OCI-LY7 (cell line): ENCODE measurements around the gene NPY2R.

Source experiments
- EZH2phosphoT487 ChIP-seq: fragments of 200-600 bp; sonication (generic); IDR thresholded peaks from 2 replicates; pipeline ENCODE4 v1.6.1; 2018; ENCODE audit warnings: low read depth, borderline replicate concordance, mild to moderate bottlenecking, mixed run types, antibody characterized with exemption, low read length, moderate library complexity, mixed read lengths
- TF ChIP-seq, protein P1 (sequence below): fragments of 200-600 bp; sonication (generic); conservative IDR thresholded peaks from 2 replicates; pipeline ENCODE4 v1.5.1; 2014; ENCODE audit warnings: mild to moderate bottlenecking, antibody characterized with exemption, low read length, moderate library complexity, mixed read lengths

GRCh38 chr4:155228713-155229112, 20.3 kb downstream of the NPY2R start:
- TF ChIP-seq, protein P1, sequence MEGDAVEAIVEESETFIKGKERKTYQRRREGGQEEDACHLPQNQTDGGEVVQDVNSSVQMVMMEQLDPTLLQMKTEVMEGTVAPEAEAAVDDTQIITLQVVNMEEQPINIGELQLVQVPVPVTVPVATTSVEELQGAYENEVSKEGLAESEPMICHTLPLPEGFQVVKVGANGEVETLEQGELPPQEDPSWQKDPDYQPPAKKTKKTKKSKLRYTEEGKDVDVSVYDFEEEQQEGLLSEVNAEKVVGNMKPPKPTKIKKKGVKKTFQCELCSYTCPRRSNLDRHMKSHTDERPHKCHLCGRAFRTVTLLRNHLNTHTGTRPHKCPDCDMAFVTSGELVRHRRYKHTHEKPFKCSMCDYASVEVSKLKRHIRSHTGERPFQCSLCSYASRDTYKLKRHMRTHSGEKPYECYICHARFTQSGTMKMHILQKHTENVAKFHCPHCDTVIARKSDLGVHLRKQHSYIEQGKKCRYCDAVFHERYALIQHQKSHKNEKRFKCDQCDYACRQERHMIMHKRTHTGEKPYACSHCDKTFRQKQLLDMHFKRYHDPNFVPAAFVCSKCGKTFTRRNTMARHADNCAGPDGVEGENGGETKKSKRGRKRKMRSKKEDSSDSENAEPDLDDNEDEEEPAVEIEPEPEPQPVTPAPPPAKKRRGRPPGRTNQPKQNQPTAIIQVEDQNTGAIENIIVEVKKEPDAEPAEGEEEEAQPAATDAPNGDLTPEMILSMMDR, result no peak
- no peak for TF ChIP-seq EZH2phosphoT487
